Heart left ventricle (tissue), 13 donors: ENCODE data around the gene LONRF2.

Experiments used
- POLR2A ChIP-seq, 2 donors: fragments of 450-650 bp; IDR thresholded peaks; one replicate each; pipeline ENCODE4 v1.6.1; 2017; ENCODE audit warnings: antibody characterized with exemption in 2 of 2, mild to moderate bottlenecking in 2 of 2, moderate library complexity in 2 of 2
- TF ChIP-seq, protein P1 (sequence below), 12 donors: fragments of 200-600 bp; sonication (generic) in 4 of 12; IDR thresholded peaks; one replicate each; pipeline versions ENCODE4 v1.5.0 to v1.8.0; 2018 to 2022; ENCODE audit warnings: antibody characterized with exemption in 12 of 12, mild to moderate bottlenecking in 5 of 12
- donor health status: ischemic (EF 13 %, LVEDD 7.1; RV severe dilation, severe dysfunction).
- donor health status: DM: no; HTN: yes; CAD: no.
- donor health status: DM: no; HTN: no; CAD: no.
- donor health status: ischemic (EF 25% LVEDD 6.9; RV normal size, moderate dysfunction).
- donor health status: ischemic (EF 25% LVEDD 5.7; RV mildly dilated, moderate dysfunction).
- donor health status: ischemic (EF 35%, LVEDD 5.7; RV mildly dilated, moderate dysfunction).
- donor health status: nonischemic (EF 11% LVEDD 7.7; RV severe dilation, severe dysfunction).
- donor health status: DM: yes; HTN: yes; CAD: no.
- donor health status: PGD.
- donor health status: ischemic (EF 29% LVEDD 5.4; RV normal size, mild dysfunction).
- donor health status: nonischemic (EF 23%, LVEDD 6.1; RV moderate dilation, normal function).

DNA sequence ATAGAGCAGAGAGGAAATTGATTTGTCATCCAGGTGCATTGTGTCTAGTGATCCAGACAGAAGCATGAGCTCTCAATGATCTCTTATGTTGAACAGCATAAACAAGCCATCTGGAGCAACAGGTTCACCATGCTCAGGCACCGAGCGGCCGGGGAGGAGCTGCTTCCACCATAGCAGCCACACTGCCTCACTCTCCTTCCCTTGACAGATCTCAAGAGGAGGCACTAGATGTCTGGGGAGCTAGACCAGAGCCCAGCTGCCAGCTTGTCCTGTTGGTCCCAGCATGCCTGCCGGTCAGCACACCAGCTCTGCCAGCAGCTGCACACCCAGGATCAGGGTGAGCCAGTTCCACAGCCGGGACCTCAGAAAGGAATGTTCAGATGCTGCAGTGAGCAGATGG, 17.5 kb upstream of the LONRF2 start:
- TF ChIP-seq, protein P1, sequence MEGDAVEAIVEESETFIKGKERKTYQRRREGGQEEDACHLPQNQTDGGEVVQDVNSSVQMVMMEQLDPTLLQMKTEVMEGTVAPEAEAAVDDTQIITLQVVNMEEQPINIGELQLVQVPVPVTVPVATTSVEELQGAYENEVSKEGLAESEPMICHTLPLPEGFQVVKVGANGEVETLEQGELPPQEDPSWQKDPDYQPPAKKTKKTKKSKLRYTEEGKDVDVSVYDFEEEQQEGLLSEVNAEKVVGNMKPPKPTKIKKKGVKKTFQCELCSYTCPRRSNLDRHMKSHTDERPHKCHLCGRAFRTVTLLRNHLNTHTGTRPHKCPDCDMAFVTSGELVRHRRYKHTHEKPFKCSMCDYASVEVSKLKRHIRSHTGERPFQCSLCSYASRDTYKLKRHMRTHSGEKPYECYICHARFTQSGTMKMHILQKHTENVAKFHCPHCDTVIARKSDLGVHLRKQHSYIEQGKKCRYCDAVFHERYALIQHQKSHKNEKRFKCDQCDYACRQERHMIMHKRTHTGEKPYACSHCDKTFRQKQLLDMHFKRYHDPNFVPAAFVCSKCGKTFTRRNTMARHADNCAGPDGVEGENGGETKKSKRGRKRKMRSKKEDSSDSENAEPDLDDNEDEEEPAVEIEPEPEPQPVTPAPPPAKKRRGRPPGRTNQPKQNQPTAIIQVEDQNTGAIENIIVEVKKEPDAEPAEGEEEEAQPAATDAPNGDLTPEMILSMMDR (IDR thresholded peaks at IDR 0.05): no peak
- TF ChIP-seq POLR2A (IDR thresholded peaks at IDR 0.05): no peak
